Spleen (tissue), 11 donors: ENCODE results near the gene TLNRD1. TPM values are rescaled to one million over a fixed set of nuclear protein-coding genes. Genes with fewer than 3 reads are reported as not detected.

Experiments
- DNase-seq: peaks from one replicate; pipeline ENCODE4 v3.0.0-alpha.2; 2020
- H3K27ac ChIP-seq, 8 donors: fragments of 200-600 bp; sonication (generic) in 7 of 8; 1 replicate in 4 of 8; 2 replicates in 4 of 8; pipeline versions ENCODE4 v1.5.0 to v1.8.0; 2016 to 2021; ENCODE audit warnings: inconsistent platforms in 4 of 8, mild to moderate bottlenecking in 4 of 8, moderate library complexity in 1 of 8
- H3K27me3 ChIP-seq, 7 donors: fragments of 200-600 bp; sonication (generic) in 6 of 7; replicated peaks in 1 of 7; 1 replicate in 4 of 7; 2 replicates in 3 of 7; pipeline versions ENCODE4 v1.5.0 to v1.8.0; 2016 to 2021; ENCODE audit warnings: inconsistent platforms in 3 of 7, mild to moderate bottlenecking in 1 of 7
- H3K36me3 ChIP-seq, 6 donors: fragments of 200-600 bp; sonication (generic) in 5 of 6; 1 replicate in 4 of 6; 2 replicates in 2 of 6; pipeline versions ENCODE4 v1.5.0 to v1.8.0; 2016 to 2021; ENCODE audit warnings: inconsistent platforms in 2 of 6
- H3K4me1 ChIP-seq, 6 donors: fragments of 200-600 bp; sonication (generic) in 5 of 6; 1 replicate in 3 of 6; 2 replicates in 3 of 6; pipeline versions ENCODE4 v1.5.0 to v1.8.0; 2016 to 2021; ENCODE audit warnings: inconsistent platforms in 3 of 6
- H3K4me3 ChIP-seq, 8 donors: fragments of 200-600 bp; sonication (generic) in 7 of 8; 1 replicate in 4 of 8; 2 replicates in 4 of 8; pipeline versions ENCODE4 v1.5.0 to v1.8.0; 2016 to 2021; ENCODE audit warnings: inconsistent platforms in 4 of 8, mild to moderate bottlenecking in 4 of 8, moderate library complexity in 2 of 8
- H3K9me3 ChIP-seq, 8 donors: fragments of 200-600 bp; sonication (generic) in 7 of 8; 1 replicate in 4 of 8; 2 replicates in 4 of 8; pipeline versions ENCODE4 v1.5.0 to v1.8.0; 2016 to 2021; ENCODE audit warnings: inconsistent platforms in 4 of 8
- POLR2A ChIP-seq, 3 donors: fragments of 450-650 bp; IDR thresholded peaks; one replicate each; pipeline ENCODE4 v1.5.1; 2017; ENCODE audit warnings: antibody characterized with exemption in 3 of 3, mild to moderate bottlenecking in 1 of 3
- POLR2AphosphoS5 ChIP-seq, 3 donors: sonication (generic); formaldehyde crosslinking; IDR thresholded peaks; one replicate each; pipeline ENCODE4 v1.5.1; 2017; ENCODE audit warnings: antibody characterized with exemption in 3 of 3
- WGBS, 5 donors: extraction: QIAGEN DNeasy Blood & Tissue Kit in 3 of 5; methylation state at CpG; one replicate each; pipeline versions ENCODE4 v1.1.5 to v1.1.7; 2013 to 2018; 5-methylcytosine and 5-hydroxymethylcytosine counted together
- intact Hi-C: fragments of 100-400 bp; cut with DNase I; formaldehyde crosslinking; loops from one replicate; pipeline ENCODE4 v1.15.0; 2023; ENCODE audit warnings: low total_unique reads
- polyA plus RNA-seq, 3 donors: library from polyadenylated mRNA; stranded (reverse); fragments of 200-250 nt; gene quantifications; one replicate each; pipeline ENCODE4 v1.2.1, GENCODE V29; 2013
- total RNA-seq, 7 donors: library from RNA; depleted of rRNA in 3 of 7; stranded (reverse); fragments of >200 nt in 3 of 7; fragmentation: NEBNext Ultra II Directional in 4 of 7; extraction: Animal tissue kit (Norgen Biotek cat#: 25700) in 4 of 7; gene quantifications; one replicate each; pipeline versions ENCODE4 v1.1.0 to v1.2.1, GENCODE V29; 2016 to 2021
- TF ChIP-seq, protein P1 (sequence below), 11 experiments: fragments of 200-600 bp in 7 of 11; fragments of 450-650 bp in 4 of 11; sonication (generic) in 4 of 11; IDR thresholded peaks in 8 of 11; conservative IDR thresholded peaks in 3 of 11; 1 replicate in 7 of 11; 2 replicates in 4 of 11; pipeline versions ENCODE4 v1.4.0 to v1.8.0; 2016 to 2021; ENCODE audit warnings: antibody characterized with exemption in 11 of 11, inconsistent platforms in 4 of 11, mild to moderate bottlenecking in 1 of 11
- donor health status: healthy with polysubstance abuse.
- donor health status: DM: no; HTN: no; CAD: no; lungs with moderate emphysema.
- donor health status: DM: no; HTN: no; CAD: no.
- donor health status: Bipolar disorder and iron deficiency.
- donor health status: healthy.
- donor health status: DM: no; HTN: no; CAD: no.
- donor health status: DM: yes; HTN: yes; CAD: no.

TLNRD1 gene
- total and polyA plus RNA-seq, 10 donors: 6.2 to 53.3 (median 30.7) TPM

GRCh38 chr15:80988148-80988796 lies 12.5 kb upstream of the TLNRD1 start:
- Histone ChIP-seq H3K27me3 (no peaks in the 10 kb centered on the region), H3K4me3 (peak overlapping the region in 7 of 8 donors; percentile 74 to 93 (median 89)), H3K9me3 (no peaks in the 10 kb centered on the region), H3K4me1 (peaks cover 35 to 84% (median 71%) of the 10 kb centered on the region in 6 donors), H3K36me3 (peaks cover 0 to 3% (median 0%) of the 10 kb centered on the region in 6 donors), H3K27ac (peak overlapping the region in 1 of 8 donors; percentile 95)
- 66 to 75% (median 70%) methylated on average over 8 of the region's 8 CpGs for WGBS, 5 donors
- no peak for DNase-seq
- intact Hi-C loops: no loop called here
- TF ChIP-seq, protein P1, sequence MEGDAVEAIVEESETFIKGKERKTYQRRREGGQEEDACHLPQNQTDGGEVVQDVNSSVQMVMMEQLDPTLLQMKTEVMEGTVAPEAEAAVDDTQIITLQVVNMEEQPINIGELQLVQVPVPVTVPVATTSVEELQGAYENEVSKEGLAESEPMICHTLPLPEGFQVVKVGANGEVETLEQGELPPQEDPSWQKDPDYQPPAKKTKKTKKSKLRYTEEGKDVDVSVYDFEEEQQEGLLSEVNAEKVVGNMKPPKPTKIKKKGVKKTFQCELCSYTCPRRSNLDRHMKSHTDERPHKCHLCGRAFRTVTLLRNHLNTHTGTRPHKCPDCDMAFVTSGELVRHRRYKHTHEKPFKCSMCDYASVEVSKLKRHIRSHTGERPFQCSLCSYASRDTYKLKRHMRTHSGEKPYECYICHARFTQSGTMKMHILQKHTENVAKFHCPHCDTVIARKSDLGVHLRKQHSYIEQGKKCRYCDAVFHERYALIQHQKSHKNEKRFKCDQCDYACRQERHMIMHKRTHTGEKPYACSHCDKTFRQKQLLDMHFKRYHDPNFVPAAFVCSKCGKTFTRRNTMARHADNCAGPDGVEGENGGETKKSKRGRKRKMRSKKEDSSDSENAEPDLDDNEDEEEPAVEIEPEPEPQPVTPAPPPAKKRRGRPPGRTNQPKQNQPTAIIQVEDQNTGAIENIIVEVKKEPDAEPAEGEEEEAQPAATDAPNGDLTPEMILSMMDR (IDR thresholded peaks at IDR 0.05 in 8 of 11, conservative IDR thresholded peaks at IDR 0.05 in 3 of 11): no peak
- TF ChIP-seq POLR2AphosphoS5 (IDR thresholded peaks at IDR 0.05): no peak
- TF ChIP-seq POLR2A (IDR thresholded peaks at IDR 0.05): no peak

- Histone ChIP-seq H3K4me1 (peaks cover 35 to 76% (median 66%) of the 10 kb centered on the region in 6 donors), H3K36me3 (peaks cover 0 to 3% (median 0%) of the 10 kb centered on the region in 6 donors), H3K27me3 (no peaks in the 10 kb centered on the region), H3K9me3 (no peaks in the 10 kb centered on the region), H3K4me3 (peak overlapping the region; percentile 74 to 93 (median 89)), H3K27ac (peak overlapping the region; percentile 85 to 96 (median 92))
- TF ChIP-seq, protein P1 (IDR thresholded peaks at IDR 0.05 in 8 of 11, conservative IDR thresholded peaks at IDR 0.05 in 3 of 11): no peak
- no peak for TF ChIP-seq POLR2AphosphoS5 (IDR thresholded peaks at IDR 0.05)
- no peak for TF ChIP-seq POLR2A (IDR thresholded peaks at IDR 0.05)
- intact Hi-C loops: no loop called here
- WGBS, 5 donors: 0 to 1% (median 0%) methylated on average over 7 of the region's 7 CpGs
- no peak for DNase-seq
Measured at GRCh38 chr15:80989081-80989517, 11.6 kb upstream of the TLNRD1 start.

GRCh38 chr15:80989518-80990478 lies 10.9 kb upstream of the TLNRD1 start, which contains the start of gene MESD:
Gene MESD, minus strand, starts transcription at chr15:80989819. Its CDS starts 28 bp downstream, at chr15:80989791.
- H3K27me3 ChIP-seq: no peaks in the 10 kb centered on the region
- intact Hi-C loops: loop anchor here (10.0 kb wide), 1 partner anchor 115 kb away; no protein-coding TSS in a partner anchor
- H3K36me3 ChIP-seq: peaks cover 0 to 3% (median 0%) of the 10 kb centered on the region in 6 donors
- peak within 1 kb of the TSS; percentile 85 to 96 (median 92) for H3K27ac ChIP-seq
- H3K4me3 ChIP-seq: peak within 1 kb of the TSS; percentile 74 to 93 (median 89)
- H3K4me1 ChIP-seq: peaks cover 29 to 69% (median 59%) of the 10 kb centered on the region in 6 donors
- TF ChIP-seq, protein P1 (IDR thresholded peaks at IDR 0.05 in 8 of 11, conservative IDR thresholded peaks at IDR 0.05 in 3 of 11): peak in 1 of 11 experiments; percentile 43
- TF ChIP-seq POLR2AphosphoS5 (IDR thresholded peaks at IDR 0.05) (peak; percentile 95 to 98 (median 97)), POLR2A (IDR thresholded peaks at IDR 0.05) (peak in 2 of 3 donors; percentile 20 to 68)
- peak; percentile 99 for DNase-seq
- 0 to 1% (median 1%) methylated on average over 47 to 63 of the region's 63 CpGs for WGBS, 5 donors
- no peaks in the 10 kb centered on the region for H3K9me3 ChIP-seq
